Testis (tissue), 2 donors: Measurements from ENCODE around the gene FYN.

ENCODE experiments used
- CTCF ChIP-seq, 3 experiments: fragments of 450-650 bp in 2 of 3; fragments of 200-600 bp in 1 of 3; sonication (generic) in 1 of 3; IDR thresholded peaks; one replicate each; pipeline ENCODE4 v1.5.1; 2016 to 2019; ENCODE audit warnings: antibody characterized with exemption in 3 of 3, mild to moderate bottlenecking in 2 of 3, moderate library complexity in 1 of 3
- POLR2A ChIP-seq: fragments of 450-650 bp; IDR thresholded peaks from one replicate; pipeline ENCODE4 v1.6.1; 2017; ENCODE audit warnings: antibody characterized with exemption, mild to moderate bottlenecking, moderate library complexity

- TF ChIP-seq CTCF (IDR thresholded peaks at IDR 0.05) (no peak), POLR2A (no peak)
Measured at GRCh38 chr6:111687652-111688051, 185.6 kb downstream of the FYN start.
